K562 (cell line): ENCODE measurements around the gene TBX1. TPM values are rescaled to one million over a fixed set of nuclear protein-coding genes. Genes with fewer than 3 reads are reported as not detected.

Experiments used
- MGA ChIP-seq: fragments of 450-650 bp; IDR thresholded peaks from 2 replicates; pipeline ENCODE4 v1.6.1; 2016; ENCODE audit warnings: mild to moderate bottlenecking, moderate library complexity
- NR4A1 ChIP-seq, 2 experiments: fragments of 250-450 bp in 1 of 2; fragments of 450-650 bp in 1 of 2; sonication (Bioruptor Pico) in 1 of 2; IDR thresholded peaks; 2 replicates each; pipeline versions ENCODE4 v1.4.0 to v1.6.1; 2016 to 2020; ENCODE audit warnings: mild to moderate bottlenecking in 2 of 2, missing compliant biosample characterization in 1 of 2, missing genetic modification characterization in 1 of 2, moderate library complexity in 1 of 2
- PTRF ChIP-seq: fragments of 450-650 bp; IDR thresholded peaks from 2 replicates; pipeline ENCODE4 v1.6.1; 2016; ENCODE audit warnings: mild to moderate bottlenecking, missing genetic modification characterization, missing compliant biosample characterization
- ZNF280A ChIP-seq: fragments of 450-650 bp; IDR thresholded peaks from 2 replicates; pipeline ENCODE4 v1.6.1; 2018; ENCODE audit warnings: mild to moderate bottlenecking, low read depth; ENCODE audit not compliant: partially characterized antibody
- polyA plus RNA-seq, 8 experiments: library from polyadenylated mRNA; depleted of rRNA in 4 of 8; stranded (reverse) in 5 of 8; unstranded in 3 of 8; fragments of >200 nt; fragmentation: Nextera tagmentation in 2 of 8; fragmentation: Illumina TruSeq in 1 of 8; extraction: Ambion mirVana in 2 of 8; extraction: Trizol in 1 of 8; gene quantifications; 2 replicates each; pipeline versions ENCODE4 v1.2.1 to v1.2.3, GENCODE V29; 2011 to 2014; ENCODE audit warnings: inconsistent platforms in 1 of 8, missing spikeins in 1 of 8
- total RNA-seq, 7 experiments: library from RNA; depleted of rRNA in 6 of 7; stranded (reverse); fragments of >200 nt in 6 of 7; fragmentation: Illumina TruSeq in 2 of 7; extraction: Trizol in 2 of 7; gene quantifications; 2 replicates each; pipeline versions ENCODE4 v1.2.1 to v1.2.3, GENCODE V29; 2011 to 2021; ENCODE audit warnings: low replicate concordance in 1 of 7
- TF ChIP-seq, protein P1 (sequence below): fragments of 450-650 bp; IDR thresholded peaks from 2 replicates; pipeline ENCODE4 v1.6.1; 2016; ENCODE audit warnings: mild to moderate bottlenecking
- TF ChIP-seq, protein P2 (sequence below): sonication (generic); formaldehyde crosslinking; IDR thresholded peaks from 2 replicates; pipeline ENCODE4 v1.5.0; 2020; ENCODE audit warnings: missing genetic modification reagents

The TBX1 gene
- total and polyA plus RNA-seq, 9 of the 15 experiments (the other 6 are each of a cell fraction or from before 2014, with no cell fraction given) = 0.07 to 35.0 (median 3.9) TPM

GRCh38 chr22:19806213-19807160, 45.9 kb downstream of the TBX1 start (continued):
- TF ChIP-seq, protein P1, sequence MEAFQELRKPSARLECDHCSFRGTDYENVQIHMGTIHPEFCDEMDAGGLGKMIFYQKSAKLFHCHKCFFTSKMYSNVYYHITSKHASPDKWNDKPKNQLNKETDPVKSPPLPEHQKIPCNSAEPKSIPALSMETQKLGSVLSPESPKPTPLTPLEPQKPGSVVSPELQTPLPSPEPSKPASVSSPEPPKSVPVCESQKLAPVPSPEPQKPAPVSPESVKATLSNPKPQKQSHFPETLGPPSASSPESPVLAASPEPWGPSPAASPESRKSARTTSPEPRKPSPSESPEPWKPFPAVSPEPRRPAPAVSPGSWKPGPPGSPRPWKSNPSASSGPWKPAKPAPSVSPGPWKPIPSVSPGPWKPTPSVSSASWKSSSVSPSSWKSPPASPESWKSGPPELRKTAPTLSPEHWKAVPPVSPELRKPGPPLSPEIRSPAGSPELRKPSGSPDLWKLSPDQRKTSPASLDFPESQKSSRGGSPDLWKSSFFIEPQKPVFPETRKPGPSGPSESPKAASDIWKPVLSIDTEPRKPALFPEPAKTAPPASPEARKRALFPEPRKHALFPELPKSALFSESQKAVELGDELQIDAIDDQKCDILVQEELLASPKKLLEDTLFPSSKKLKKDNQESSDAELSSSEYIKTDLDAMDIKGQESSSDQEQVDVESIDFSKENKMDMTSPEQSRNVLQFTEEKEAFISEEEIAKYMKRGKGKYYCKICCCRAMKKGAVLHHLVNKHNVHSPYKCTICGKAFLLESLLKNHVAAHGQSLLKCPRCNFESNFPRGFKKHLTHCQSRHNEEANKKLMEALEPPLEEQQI = no peak
- TF ChIP-seq NR4A1 (CRISPR knock-in tag; IDR thresholded peaks at IDR 0.05) (peak; percentile 79; the same call in 1 of the 2 replicates), NR4A1 (tag; IDR thresholded peaks at IDR 0.05) (peak; percentile 55; the same call in 1 of the 2 replicates), ZNF280A (no peak), MGA (no peak), PTRF (tag) (no peak)
- TF ChIP-seq, protein P2, sequence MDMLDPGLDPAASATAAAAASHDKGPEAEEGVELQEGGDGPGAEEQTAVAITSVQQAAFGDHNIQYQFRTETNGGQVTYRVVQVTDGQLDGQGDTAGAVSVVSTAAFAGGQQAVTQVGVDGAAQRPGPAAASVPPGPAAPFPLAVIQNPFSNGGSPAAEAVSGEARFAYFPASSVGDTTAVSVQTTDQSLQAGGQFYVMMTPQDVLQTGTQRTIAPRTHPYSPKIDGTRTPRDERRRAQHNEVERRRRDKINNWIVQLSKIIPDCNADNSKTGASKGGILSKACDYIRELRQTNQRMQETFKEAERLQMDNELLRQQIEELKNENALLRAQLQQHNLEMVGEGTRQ (CRISPR knock-in tag) = no peak
